ENCODE measurements around the gene MDK. TPM values are rescaled to one million over a fixed set of nuclear protein-coding genes. Genes with fewer than 3 reads are reported as not detected.
A peak's percentile ranks its signal among the peaks of the same experiment; 100 is the strongest.

Gene MDK
- total and polyA plus RNA-seq, 9 donors = 211 to 634 (median 411) TPM

GRCh38 chr11:46380340-46381047 lies 975 bp upstream of the MDK start:
- TF ChIP-seq EP300 (IDR thresholded peaks at IDR 0.05) (no peak), POLR2A (IDR thresholded peaks at IDR 0.05) (peak; percentile 18)
- TF ChIP-seq, protein P1, sequence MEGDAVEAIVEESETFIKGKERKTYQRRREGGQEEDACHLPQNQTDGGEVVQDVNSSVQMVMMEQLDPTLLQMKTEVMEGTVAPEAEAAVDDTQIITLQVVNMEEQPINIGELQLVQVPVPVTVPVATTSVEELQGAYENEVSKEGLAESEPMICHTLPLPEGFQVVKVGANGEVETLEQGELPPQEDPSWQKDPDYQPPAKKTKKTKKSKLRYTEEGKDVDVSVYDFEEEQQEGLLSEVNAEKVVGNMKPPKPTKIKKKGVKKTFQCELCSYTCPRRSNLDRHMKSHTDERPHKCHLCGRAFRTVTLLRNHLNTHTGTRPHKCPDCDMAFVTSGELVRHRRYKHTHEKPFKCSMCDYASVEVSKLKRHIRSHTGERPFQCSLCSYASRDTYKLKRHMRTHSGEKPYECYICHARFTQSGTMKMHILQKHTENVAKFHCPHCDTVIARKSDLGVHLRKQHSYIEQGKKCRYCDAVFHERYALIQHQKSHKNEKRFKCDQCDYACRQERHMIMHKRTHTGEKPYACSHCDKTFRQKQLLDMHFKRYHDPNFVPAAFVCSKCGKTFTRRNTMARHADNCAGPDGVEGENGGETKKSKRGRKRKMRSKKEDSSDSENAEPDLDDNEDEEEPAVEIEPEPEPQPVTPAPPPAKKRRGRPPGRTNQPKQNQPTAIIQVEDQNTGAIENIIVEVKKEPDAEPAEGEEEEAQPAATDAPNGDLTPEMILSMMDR (IDR thresholded peaks at IDR 0.05) = no peak
- Histone ChIP-seq H3K4me1 (ENCODE audit: insufficient read depth) (peaks cover 6% of the 10 kb centered on the region), H3K4me3 (peak overlapping the region; percentile 73), H3K27ac (peak overlapping the region; percentile 88 to 98), H3K36me3 (no peaks in the 10 kb centered on the region), H3K27me3 (no peaks in the 10 kb centered on the region), H3K9me3 (no peaks in the 10 kb centered on the region)
- peak; percentile 78 to 87 (median 85) for DNase-seq
- intact Hi-C loops (cut with DNase I) = loop anchor here in 2 of 4 donors (10.0 kb wide), 1 partner anchor 234 kb away; the partner anchor contains the start of genes ATG13 (in 2 of the 2) and HARBI1 (in 2 of the 2)
- WGBS, 3 donors = 1 to 2% (median 1%) methylated on average over 37 to 45 of the region's 45 CpGs

GRCh38 chr11:46381819-46382645 lies 563 bp downstream of the MDK start:
- intact Hi-C loops (cut with DNase I) = loop anchor here in 2 of 4 donors (10.0 kb wide), 1 partner anchor 233 kb away; the partner anchor contains the start of genes ATG13 (in 2 of the 2) and HARBI1 (in 2 of the 2)
- no peaks in the 10 kb centered on the region for H3K36me3 ChIP-seq
- 1 to 3% (median 3%) methylated on average over 58 to 66 of the region's 66 CpGs for WGBS, 3 donors
- peak in 4 of 5 donors; percentile 56 to 73 (median 66) for DNase-seq
- peak overlapping the region; percentile 73 for H3K4me3 ChIP-seq
- H3K27me3 ChIP-seq = peaks cover 2% of the 10 kb centered on the region
- H3K4me1 ChIP-seq (ENCODE audit: insufficient read depth) = peaks cover 6% of the 10 kb centered on the region
- H3K9me3 ChIP-seq = no peaks in the 10 kb centered on the region
- H3K27ac ChIP-seq = peak overlapping the region; percentile 88 to 98
- no peak for TF ChIP-seq EP300 (IDR thresholded peaks at IDR 0.05)
- no peak for TF ChIP-seq POLR2A (IDR thresholded peaks at IDR 0.05)
- TF ChIP-seq, protein P1 (IDR thresholded peaks at IDR 0.05) = no peak

DNA sequence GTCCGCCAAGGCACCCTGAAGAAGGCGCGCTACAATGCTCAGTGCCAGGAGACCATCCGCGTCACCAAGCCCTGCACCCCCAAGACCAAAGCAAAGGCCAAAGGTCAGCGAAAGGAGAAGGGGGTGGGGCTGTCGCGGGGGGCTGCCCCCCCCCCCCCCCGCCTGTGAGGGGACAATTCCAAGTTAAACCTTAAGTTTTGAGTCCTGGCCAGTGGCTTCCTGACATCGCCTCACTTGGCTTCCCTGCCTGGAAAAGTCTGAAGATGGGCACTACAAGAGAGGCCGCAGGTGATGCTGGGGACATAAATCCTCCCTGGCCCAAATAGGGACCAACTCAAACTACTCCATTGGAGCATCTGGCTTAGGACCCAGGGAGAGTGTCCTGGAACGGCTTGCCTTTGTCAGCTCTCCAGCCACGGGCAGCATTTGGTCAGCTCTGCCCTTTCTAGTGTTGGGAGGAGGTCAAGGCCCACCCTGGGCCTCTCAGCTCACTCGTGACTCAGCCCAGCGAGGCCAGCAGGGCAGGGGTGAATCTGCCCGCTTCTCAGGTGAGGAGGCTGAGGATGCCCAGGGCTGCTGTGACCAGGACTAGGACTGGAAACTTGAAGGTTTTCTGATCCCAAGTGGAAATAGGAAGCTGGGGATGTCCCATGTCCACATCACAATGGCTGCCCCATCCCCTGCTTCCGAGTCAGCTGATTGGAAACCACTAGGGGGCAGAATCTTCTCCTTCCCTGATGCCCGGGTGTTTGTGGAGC lies 1.4 kb downstream of the MDK start:
- Histone ChIP-seq H3K9me3 (no peaks in the 10 kb centered on the region), H3K27me3 (peaks cover 2% of the 10 kb centered on the region), H3K27ac (peak overlapping the region in 1 of 2 donors; percentile 98), H3K36me3 (no peaks in the 10 kb centered on the region), H3K4me1 (ENCODE audit: insufficient read depth) (peaks cover 6% of the 10 kb centered on the region), H3K4me3 (peak overlapping the region; percentile 73)
- DNase-seq = no peak
- no peak for TF ChIP-seq POLR2A (IDR thresholded peaks at IDR 0.05)
- TF ChIP-seq, protein P1 (IDR thresholded peaks at IDR 0.05) = peak in 2 of 3 donors; percentile 23 to 36
- 35 to 42% (median 41%) methylated on average over 15 to 18 of the region's 18 CpGs for WGBS, 3 donors
- intact Hi-C loops (cut with DNase I) = loop anchor here in 2 of 4 donors (10.0 kb wide), 1 partner anchor 232 kb away; the partner anchor contains the start of genes ATG13 (in 2 of the 2) and HARBI1 (in 2 of the 2)

- no peaks in the 10 kb centered on the region for H3K9me3 ChIP-seq
- no peak for DNase-seq
- H3K27ac ChIP-seq = no peak overlapping the region
- WGBS, 3 donors = 68 to 79% (median 72%) methylated on average over 7 of the region's 7 CpGs
- peaks cover 6% of the 10 kb centered on the region for H3K4me1 ChIP-seq (ENCODE audit: insufficient read depth)
- peaks cover 2% of the 10 kb centered on the region for H3K27me3 ChIP-seq
- no peaks in the 10 kb centered on the region for H3K36me3 ChIP-seq
- TF ChIP-seq EP300 (IDR thresholded peaks at IDR 0.05) (no peak), POLR2A (IDR thresholded peaks at IDR 0.05) (no peak)
- TF ChIP-seq, protein P1 (IDR thresholded peaks at IDR 0.05) = no peak
- intact Hi-C loops (cut with DNase I) = loop anchor here in 2 of 4 donors (10.0 kb wide), 1 partner anchor 231 kb away; the partner anchor contains the start of genes ATG13 (in 2 of the 2) and HARBI1 (in 2 of the 2)
- no peak overlapping the region for H3K4me3 ChIP-seq
These were observed 1.9 kb downstream of the MDK start for GRCh38 chr11:46383404-46383758.
